Heart left ventricle (tissue), 13 donors: Measurements from ENCODE around the gene RAB11FIP4.

Source experiments
- CTCF ChIP-seq, 12 donors: fragments of 200-600 bp; sonication (generic) in 4 of 12; IDR thresholded peaks; one replicate each; pipeline versions ENCODE4 v1.5.0 to v1.8.0; 2018 to 2022; ENCODE audit warnings: antibody characterized with exemption in 12 of 12, mild to moderate bottlenecking in 5 of 12
- POLR2A ChIP-seq, 2 donors: fragments of 450-650 bp; IDR thresholded peaks; one replicate each; pipeline ENCODE4 v1.6.1; 2017; ENCODE audit warnings: antibody characterized with exemption in 2 of 2, mild to moderate bottlenecking in 2 of 2, moderate library complexity in 2 of 2
- donor health status: ischemic (EF 13 %, LVEDD 7.1; RV severe dilation, severe dysfunction).
- donor health status: DM: no; HTN: yes; CAD: no.
- donor health status: DM: no; HTN: no; CAD: no.
- donor health status: ischemic (EF 25% LVEDD 6.9; RV normal size, moderate dysfunction).
- donor health status: ischemic (EF 25% LVEDD 5.7; RV mildly dilated, moderate dysfunction).
- donor health status: ischemic (EF 35%, LVEDD 5.7; RV mildly dilated, moderate dysfunction).
- donor health status: nonischemic (EF 11% LVEDD 7.7; RV severe dilation, severe dysfunction).
- donor health status: DM: yes; HTN: yes; CAD: no.
- donor health status: PGD.
- donor health status: ischemic (EF 29% LVEDD 5.4; RV normal size, mild dysfunction).
- donor health status: nonischemic (EF 23%, LVEDD 6.1; RV moderate dilation, normal function).

- TF ChIP-seq POLR2A (IDR thresholded peaks at IDR 0.05) (no peak), CTCF (IDR thresholded peaks at IDR 0.05) (peak; percentile 45 to 68 (median 59))
Observed at GRCh38 chr17:31388770-31389656, 2.5 kb upstream of the RAB11FIP4 start.
